Psoas muscle (tissue), 8 donors: ENCODE measurements around the gene PCED1B. TPM values are rescaled to one million over a fixed set of nuclear protein-coding genes. Genes with fewer than 3 reads are reported as not detected.

ENCODE experiments used
- ATAC-seq, 4 donors: fragments of 200-7000 bp; cut with Tn5 transposase; one replicate each; pipeline ENCODE4 v1.9.1; 2020; ENCODE audit warnings: moderate library complexity in 3 of 4, mild to moderate bottlenecking in 2 of 4
- DNase-seq, 2 donors: peaks; one replicate each; pipeline ENCODE4 v3.0.0-alpha.2; 2020
- H3K27ac ChIP-seq: fragments of 200-600 bp; one replicate; pipeline ENCODE4 v1.8.0; 2022
- H3K27me3 ChIP-seq, 3 donors: fragments of 200-600 bp in 1 of 3; one replicate each; pipeline versions ENCODE4 v1.6.1 to v1.8.0; 2013 to 2022; ENCODE audit warnings: low read length in 2 of 3, mild to moderate bottlenecking in 2 of 3, moderate library complexity in 1 of 3; ENCODE audit not compliant: insufficient read depth in 3 of 3
- H3K36me3 ChIP-seq, 2 donors: fragments of 200-600 bp in 1 of 2; one replicate each; pipeline versions ENCODE4 v1.6.1 to v1.8.0; 2013 to 2022; ENCODE audit warnings: low read depth in 1 of 2, mild to moderate bottlenecking in 1 of 2, moderate library complexity in 1 of 2; ENCODE audit not compliant: insufficient read depth in 1 of 2
- H3K4me1 ChIP-seq: fragments of 200-600 bp; one replicate; pipeline ENCODE4 v1.8.0; 2022
- H3K4me3 ChIP-seq: fragments of 200-600 bp; one replicate; pipeline ENCODE4 v1.8.0; 2022; ENCODE audit warnings: mild to moderate bottlenecking
- H3K9me3 ChIP-seq: fragments of 200-600 bp; one replicate; pipeline ENCODE4 v1.8.0; 2022
- WGBS, 3 donors: extraction: QIAGEN DNeasy Blood & Tissue Kit; methylation state at CpG; one replicate each; pipeline versions ENCODE4 v1.1.6 to v1.1.7; 2013; 5-methylcytosine and 5-hydroxymethylcytosine counted together
- intact Hi-C, 2 donors: fragments of 100-400 bp; cut with DNase I; formaldehyde crosslinking; loops; one replicate each; pipeline versions ENCODE4 v1.11.0 to v1.14.2; 2022
- polyA plus RNA-seq, 3 donors: library from polyadenylated mRNA; stranded (reverse); fragments of 200-250 nt; gene quantifications; one replicate each; pipeline ENCODE4 v1.2.3, GENCODE V29; 2013
- total RNA-seq, 4 donors: library from RNA; stranded (reverse); fragmentation: NEBNext Ultra II Directional in 2 of 4; extraction: Animal tissue kit (Norgen Biotek cat#: 25700) in 2 of 4; gene quantifications; one replicate each; pipeline versions ENCODE4 v1.2.1 to v1.2.4, GENCODE V29; 2021 to 2023
- TF ChIP-seq, protein P1 (sequence below): fragments of 200-600 bp; IDR thresholded peaks from one replicate; pipeline ENCODE4 v1.8.0; 2022; ENCODE audit warnings: antibody characterized with exemption
- donor health status: healthy with polysubstance abuse.
- donor health status: DM: no; HTN: no; CAD: no; lungs with moderate emphysema.
- donor health status: Bipolar disorder and iron deficiency.
- donor health status: healthy.
- donor health status: DM: yes; HTN: yes; CAD: no.
- donor health status: DM: no; HTN: no; CAD: no.
- donor health status: DM: no; HTN: no; CAD: no.
- donor health status: DM: yes; HTN: yes; CAD: no.

Gene PCED1B
- total and polyA plus RNA-seq, 7 donors: 0.18 to 1.2 (median 0.38) TPM

DNA sequence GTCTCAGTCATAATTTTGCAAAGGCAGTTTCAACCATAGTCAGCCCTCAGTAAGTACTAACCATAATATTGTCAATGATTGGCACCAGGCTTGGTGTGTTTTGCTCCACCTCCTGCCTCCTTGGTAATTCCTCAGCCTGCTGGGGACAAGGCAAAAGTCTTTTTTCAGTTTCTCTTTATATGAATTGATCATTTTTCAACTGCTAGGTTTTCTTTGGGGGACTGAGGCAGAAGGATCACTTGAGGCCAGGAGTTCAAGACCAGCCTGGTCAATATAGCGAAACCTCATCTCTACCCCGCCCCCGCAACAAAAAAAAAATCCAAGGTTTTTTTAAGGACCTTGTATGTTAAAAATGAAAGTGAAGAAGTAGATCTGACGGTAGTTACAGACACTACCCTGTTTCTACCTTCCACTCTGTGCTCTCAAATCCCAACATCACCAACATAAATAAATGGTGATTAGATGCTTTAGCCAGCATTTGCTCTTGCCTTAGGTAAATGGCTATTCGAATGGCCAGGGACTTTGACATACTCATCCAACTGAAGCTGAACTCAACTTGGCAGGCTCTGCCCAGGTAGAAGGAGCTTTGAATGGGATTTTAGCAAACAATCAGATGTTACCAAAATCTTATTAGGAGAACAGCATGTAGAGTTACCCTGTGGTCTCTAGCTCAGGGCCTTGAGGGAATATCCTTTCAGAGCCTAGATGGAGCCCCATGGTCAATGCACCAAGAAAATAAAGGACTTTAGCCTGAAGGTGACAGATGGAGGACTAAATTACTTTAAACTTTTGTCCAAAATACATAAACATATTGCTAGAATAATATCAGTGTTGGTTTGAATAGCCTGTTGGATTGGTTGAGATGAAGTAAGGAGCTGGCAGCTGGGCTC, 127.3 kb downstream of the PCED1B start:
- 91 to 97% (median 95%) methylated on average over 5 of the region's 5 CpGs for WGBS, 3 donors
- ATAC-seq: no peak
- Histone ChIP-seq H3K27me3 (no peaks in the 10 kb centered on the region), H3K9me3 (no peaks in the 10 kb centered on the region), H3K4me3 (no peak overlapping the region), H3K27ac (no peak overlapping the region), H3K4me1 (no peaks in the 10 kb centered on the region), H3K36me3 (no peaks in the 10 kb centered on the region)
- no peak for DNase-seq
- intact Hi-C loops: no loop called here
- TF ChIP-seq, protein P1, sequence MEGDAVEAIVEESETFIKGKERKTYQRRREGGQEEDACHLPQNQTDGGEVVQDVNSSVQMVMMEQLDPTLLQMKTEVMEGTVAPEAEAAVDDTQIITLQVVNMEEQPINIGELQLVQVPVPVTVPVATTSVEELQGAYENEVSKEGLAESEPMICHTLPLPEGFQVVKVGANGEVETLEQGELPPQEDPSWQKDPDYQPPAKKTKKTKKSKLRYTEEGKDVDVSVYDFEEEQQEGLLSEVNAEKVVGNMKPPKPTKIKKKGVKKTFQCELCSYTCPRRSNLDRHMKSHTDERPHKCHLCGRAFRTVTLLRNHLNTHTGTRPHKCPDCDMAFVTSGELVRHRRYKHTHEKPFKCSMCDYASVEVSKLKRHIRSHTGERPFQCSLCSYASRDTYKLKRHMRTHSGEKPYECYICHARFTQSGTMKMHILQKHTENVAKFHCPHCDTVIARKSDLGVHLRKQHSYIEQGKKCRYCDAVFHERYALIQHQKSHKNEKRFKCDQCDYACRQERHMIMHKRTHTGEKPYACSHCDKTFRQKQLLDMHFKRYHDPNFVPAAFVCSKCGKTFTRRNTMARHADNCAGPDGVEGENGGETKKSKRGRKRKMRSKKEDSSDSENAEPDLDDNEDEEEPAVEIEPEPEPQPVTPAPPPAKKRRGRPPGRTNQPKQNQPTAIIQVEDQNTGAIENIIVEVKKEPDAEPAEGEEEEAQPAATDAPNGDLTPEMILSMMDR: no peak

DNA sequence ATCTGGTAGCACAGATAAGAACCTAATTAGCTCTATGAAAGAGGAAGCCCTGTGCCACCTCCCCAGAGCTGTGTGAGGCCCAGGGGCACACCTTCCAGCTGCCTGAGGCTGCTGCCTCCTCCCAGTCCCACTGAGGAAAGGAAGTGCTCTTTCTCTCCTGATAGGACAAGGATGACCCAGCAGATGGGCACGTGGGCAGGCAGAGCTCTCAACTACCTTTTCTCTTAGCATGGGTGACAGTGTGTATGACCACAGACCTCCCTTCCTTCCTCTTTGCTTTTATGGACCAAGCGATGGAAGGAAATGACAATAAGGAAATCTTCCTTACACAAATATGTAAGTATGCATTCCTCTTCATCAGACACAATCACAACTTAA, 127.9 kb downstream of the PCED1B start:
- Histone ChIP-seq H3K27me3 (no peaks in the 10 kb centered on the region), H3K4me1 (no peaks in the 10 kb centered on the region), H3K27ac (no peak overlapping the region), H3K4me3 (no peak overlapping the region), H3K36me3 (no peaks in the 10 kb centered on the region), H3K9me3 (no peaks in the 10 kb centered on the region)
- intact Hi-C loops: no loop called here
- DNase-seq (no peak), ATAC-seq (no peak)
- TF ChIP-seq, protein P1: no peak
- WGBS, 3 donors: 55 to 69% (median 64%) methylated on average over 2 of the region's 2 CpGs

DNA sequence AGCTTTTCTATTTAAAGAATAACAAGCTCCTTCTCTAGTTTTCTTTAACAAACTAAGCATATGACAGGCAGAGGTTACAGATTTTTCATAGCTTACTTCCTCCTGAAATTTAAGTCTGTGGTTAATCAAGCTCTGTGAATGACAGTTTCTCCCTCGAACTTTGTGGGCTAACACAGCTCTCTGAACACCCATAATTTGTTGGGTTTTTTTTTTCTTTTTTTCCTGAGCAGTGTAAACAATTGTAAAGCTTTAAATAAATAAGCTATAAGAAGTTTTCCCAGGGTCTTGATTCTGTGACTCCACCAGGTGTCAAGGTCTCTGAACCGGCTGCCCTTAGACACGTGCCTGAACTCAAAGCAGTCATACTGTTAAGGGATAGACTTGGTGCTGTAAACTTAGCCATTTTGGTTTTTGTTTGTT, 128.4 kb downstream of the PCED1B start:
- no peak for ATAC-seq
- intact Hi-C loops: no loop called here
- H3K36me3 ChIP-seq: no peaks in the 10 kb centered on the region
- no peaks in the 10 kb centered on the region for H3K27me3 ChIP-seq
- TF ChIP-seq, protein P1: no peak
- no peak overlapping the region for H3K27ac ChIP-seq
- DNase-seq: no peak
- no peaks in the 10 kb centered on the region for H3K4me1 ChIP-seq
- 47 to 57% (median 54%) methylated on average over 3 of the region's 3 CpGs for WGBS, 3 donors
- no peak overlapping the region for H3K4me3 ChIP-seq
- H3K9me3 ChIP-seq: no peaks in the 10 kb centered on the region

DNA sequence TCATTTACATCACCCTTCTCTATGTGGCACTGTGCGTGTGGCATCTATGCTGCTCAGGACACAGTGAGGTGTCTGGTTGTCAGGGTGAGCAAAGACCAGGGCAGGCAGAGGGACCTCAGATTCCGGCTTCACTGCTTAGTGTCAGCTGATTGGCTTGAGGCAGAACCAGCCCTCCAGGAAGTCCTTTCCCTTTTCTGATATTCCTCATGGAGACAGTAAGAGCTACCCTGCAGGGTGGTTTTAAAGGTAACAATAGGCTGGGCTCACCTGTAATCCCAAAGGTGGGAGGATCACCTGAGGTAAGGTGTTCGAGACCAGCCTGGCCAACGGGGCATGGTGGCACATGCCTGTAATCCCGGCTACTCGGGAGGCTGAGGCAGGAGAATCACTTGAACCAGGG, 129.6 kb downstream of the PCED1B start:
- Histone ChIP-seq H3K4me1 (no peaks in the 10 kb centered on the region), H3K36me3 (no peaks in the 10 kb centered on the region), H3K4me3 (no peak overlapping the region), H3K27ac (no peak overlapping the region), H3K9me3 (no peaks in the 10 kb centered on the region), H3K27me3 (no peaks in the 10 kb centered on the region)
- 90 to 91% (median 91%) methylated on average over 6 of the region's 6 CpGs for WGBS, 3 donors
- TF ChIP-seq, protein P1: no peak
- no peak for ATAC-seq
- DNase-seq: no peak
- intact Hi-C loops: no loop called here

DNA sequence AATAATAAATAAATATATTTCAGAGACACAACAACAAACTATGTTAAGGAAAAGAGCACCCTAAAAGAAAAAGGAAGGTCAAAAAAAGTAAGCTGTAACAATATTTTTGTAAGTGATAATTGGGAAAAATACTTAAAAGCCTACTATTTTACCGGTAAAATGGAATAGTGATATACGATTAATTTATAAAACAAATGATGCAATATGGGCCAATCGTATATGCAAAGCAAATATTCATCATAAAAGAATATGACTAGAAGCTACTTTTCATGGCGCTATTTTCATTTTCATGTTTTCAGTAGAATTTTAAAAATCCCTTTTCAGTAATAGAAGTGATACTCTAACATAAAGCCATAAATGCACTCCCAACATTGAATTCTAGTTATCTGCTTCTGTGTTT, 131.4 kb downstream of the PCED1B start:
- DNase-seq (no peak), ATAC-seq (no peak)
- intact Hi-C loops: no loop called here
- Histone ChIP-seq H3K27ac (no peak overlapping the region), H3K4me3 (no peak overlapping the region), H3K4me1 (no peaks in the 10 kb centered on the region), H3K27me3 (no peaks in the 10 kb centered on the region), H3K36me3 (no peaks in the 10 kb centered on the region), H3K9me3 (no peaks in the 10 kb centered on the region)
- WGBS, 3 donors: 95 to 97% (median 96%) methylated on average over 4 of the region's 4 CpGs
- TF ChIP-seq, protein P1: no peak
